HCT116 (cell line): Measurements from ENCODE around the gene PUM1. TPM values are rescaled to one million over a fixed set of nuclear protein-coding genes. Genes with fewer than 3 reads are reported as not detected.

Source experiments
- ATAC-seq: fragments of 200-7000 bp; cut with Tn5 transposase; 2 replicates; pipeline ENCODE4 v1.9.1; 2020; ENCODE audit warnings: mild to moderate bottlenecking, moderate library complexity
- BruUV-seq: library from RNA; stranded (reverse); fragments of 400-500 nt; replicated peaks from 2 replicates; lab custom pipeline; 2021; lab: Mats Ljungman, UMichigan
- CTCF ChIA-PET: fragments of 300-600 bp; sonication (Branson Sonifier 250); formaldehyde crosslinking; loops from one replicate; lab custom pipeline; 2021; ENCODE audit warnings: antibody characterized with exemption; lab: Charles Lee
- POLR2A ChIA-PET: fragments of 300-600, 350-600 bp; sonication (Branson Sonifier 250); formaldehyde crosslinking; loops from one replicate; lab custom pipeline; 2021; ENCODE audit warnings: antibody characterized with exemption; lab: Charles Lee
- RAD21 ChIA-PET, 2 experiments: fragments of 300-600 bp; sonication (Branson Sonifier 250); formaldehyde crosslinking; loops; one replicate each; lab custom pipeline; 2023; ENCODE audit warnings: low total read pairs in 2 of 2; ENCODE audit not compliant: uncharacterized antibody in 2 of 2, unreplicated experiment in 2 of 2, low non-redundant PET in 1 of 2; lab: Charles Lee
- DNase-seq: peaks from one replicate; pipeline ENCODE4 v3.0.0-alpha.2; 2010; ENCODE audit warnings: low read depth, low spot score
- H2AFZ ChIP-seq: fragments of 200-600 bp; shearing (Covaris generic), sonication (generic); 2 replicates; pipeline ENCODE4 v1.6.1; 2017; ENCODE audit warnings: low read depth, mixed run types, mixed read lengths, antibody characterized with exemption, low read length; ENCODE audit not compliant: poor library complexity, severe bottlenecking
- H3K27ac ChIP-seq: 2 replicates; pipeline ENCODE4 v1.5.1; 2012; ENCODE audit warnings: low read depth, low read length
- H3K27me3 ChIP-seq: fragments of 200-600 bp; sonication (generic); 2 replicates; pipeline ENCODE4 v1.6.1; 2016; ENCODE audit warnings: mixed run types, low read length, mixed read lengths; ENCODE audit not compliant: insufficient read depth
- H3K36me3 ChIP-seq, 2 experiments: fragments of 200-500 bp in 1 of 2; fragments of 200-600 bp in 1 of 2; sonication (Bioruptor generic) in 1 of 2; sonication (generic) in 1 of 2; 2 replicates each; pipeline versions ENCODE4 v1.5.1 to v1.6.1; 2014 to 2016; ENCODE audit warnings: low read length in 2 of 2, inconsistent platforms in 1 of 2, mixed read lengths in 1 of 2, mixed run types in 1 of 2; ENCODE audit not compliant: insufficient read depth in 2 of 2, control insufficient read depth in 1 of 2
- H3K4me1 ChIP-seq, 2 experiments: fragments of 200-600 bp in 1 of 2; sonication (generic) in 1 of 2; 2 replicates each; pipeline versions ENCODE4 v1.5.1 to v1.6.1; 2012 to 2017; ENCODE audit warnings: low read length in 2 of 2, inconsistent platforms in 1 of 2, mild to moderate bottlenecking in 1 of 2, mixed read lengths in 1 of 2, mixed run types in 1 of 2, moderate library complexity in 1 of 2; ENCODE audit not compliant: insufficient read depth in 2 of 2, control insufficient read depth in 1 of 2
- H3K4me2 ChIP-seq: fragments of 200-600 bp; sonication (generic); 2 replicates; pipeline ENCODE4 v1.6.1; 2017; ENCODE audit warnings: mixed run types, low read length, mixed read lengths
- H3K4me3 ChIP-seq, 2 experiments: fragments of 200-600 bp in 1 of 2; sonication (generic) in 1 of 2; replicated peaks in 1 of 2; 2 replicates each; pipeline ENCODE4 v1.5.1; 2011 to 2016; ENCODE audit warnings: low read length in 2 of 2, control low read depth in 1 of 2, low read depth in 1 of 2, mild to moderate bottlenecking in 1 of 2, mixed read lengths in 1 of 2, mixed run types in 1 of 2
- H3K79me2 ChIP-seq: fragments of 200-600 bp; sonication (generic); 2 replicates; pipeline ENCODE4 v1.6.1; 2017; ENCODE audit warnings: mild to moderate bottlenecking, mixed run types, low read length, moderate library complexity, mixed read lengths; ENCODE audit not compliant: insufficient read depth
- H3K9ac ChIP-seq: fragments of 200-600 bp; sonication (generic); 2 replicates; pipeline ENCODE4 v1.6.1; 2016; ENCODE audit warnings: low read length, mixed read lengths
- H3K9me2 ChIP-seq: fragments of 200-600 bp; sonication (generic), shearing (Covaris generic); 2 replicates; pipeline ENCODE4 v1.6.1; 2017; ENCODE audit warnings: mixed run types, mild to moderate bottlenecking, moderate library complexity; ENCODE audit not compliant: insufficient read depth
- H3K9me3 ChIP-seq, 2 experiments: fragments of 200-500 bp in 1 of 2; fragments of 200-600 bp in 1 of 2; sonication (Bioruptor generic) in 1 of 2; sonication (generic) in 1 of 2; 2 replicates each; pipeline ENCODE4 v1.6.1; 2014 to 2017; ENCODE audit warnings: low read length in 2 of 2, mixed read lengths in 2 of 2, inconsistent platforms in 1 of 2, low read depth in 1 of 2, mild to moderate bottlenecking in 1 of 2, mixed run types in 1 of 2, moderate library complexity in 1 of 2; ENCODE audit not compliant: control insufficient read depth in 1 of 2, insufficient read depth in 1 of 2
- H4K20me1 ChIP-seq: fragments of 200-600 bp; sonication (generic), shearing (Covaris generic); 2 replicates; pipeline ENCODE4 v1.6.1; 2017; ENCODE audit warnings: mixed run types, mild to moderate bottlenecking, moderate library complexity; ENCODE audit not compliant: insufficient read depth
- CBX3 ChIP-seq: IDR thresholded peaks from 2 replicates; pipeline ENCODE4 v1.6.1; 2012; ENCODE audit warnings: low read depth
- CEBPB ChIP-seq: IDR thresholded peaks from 2 replicates; pipeline ENCODE4 v1.6.1; 2012; ENCODE audit warnings: low read depth
- EGR1 ChIP-seq: IDR thresholded peaks from 2 replicates; pipeline ENCODE4 v1.6.1; 2012; ENCODE audit warnings: low read depth
- ELF1 ChIP-seq: IDR thresholded peaks from 2 replicates; pipeline ENCODE4 v1.6.1; 2012; ENCODE audit warnings: low read depth, borderline replicate concordance
- FOSL1 ChIP-seq: IDR thresholded peaks from 2 replicates; pipeline ENCODE4 v1.6.1; 2012; ENCODE audit warnings: low read depth
- JUND ChIP-seq: IDR thresholded peaks from 2 replicates; pipeline ENCODE4 v1.6.1; 2012
- RAD21 ChIP-seq: IDR thresholded peaks from 2 replicates; pipeline ENCODE4 v1.6.1; 2012; ENCODE audit warnings: low read depth, mild to moderate bottlenecking
- SIN3A ChIP-seq: IDR thresholded peaks from 2 replicates; pipeline ENCODE4 v1.6.1; 2012; ENCODE audit warnings: low read depth
- SP1 ChIP-seq: IDR thresholded peaks from 2 replicates; pipeline ENCODE4 v1.6.1; 2012; ENCODE audit warnings: low read depth
- SRF ChIP-seq: IDR thresholded peaks from 2 replicates; pipeline ENCODE4 v1.6.1; 2012; ENCODE audit warnings: low read depth
- TCF7L2 ChIP-seq: IDR thresholded peaks from 2 replicates; pipeline ENCODE4 v1.7.0; 2011; ENCODE audit warnings: borderline replicate concordance, inconsistent platforms; ENCODE audit not compliant: insufficient read depth, insufficient read length; ENCODE audit errors: extremely low read depth
- ZFX ChIP-seq: fragments of 450-650 bp; IDR thresholded peaks from 2 replicates; pipeline ENCODE4 v1.6.1; 2017
- ZNF274 ChIP-seq: fragments of 200-500 bp; sonication (Bioruptor generic); IDR thresholded peaks from 2 replicates; pipeline ENCODE4 v1.6.1; 2014; ENCODE audit warnings: mild to moderate bottlenecking, low read depth, low read length, inconsistent platforms
- intact Hi-C: fragments of 100-400 bp; cut with micrococcal nuclease; formaldehyde crosslinking; loops from 2 replicates; pipeline ENCODE4 v1.10.0; 2022
- total RNA-seq: library from RNA; stranded (reverse); gene quantifications from one replicate; pipeline ENCODE4 v1.2.1, GENCODE V29; 2021; ENCODE audit not compliant: unreplicated experiment
- TF ChIP-seq, protein P1 (sequence below): IDR thresholded peaks from 2 replicates; pipeline ENCODE4 v1.6.1; 2012
- TF ChIP-seq, protein P2 (sequence below): IDR thresholded peaks from 2 replicates; pipeline ENCODE4 v1.6.1; 2011; ENCODE audit warnings: mild to moderate bottlenecking, low read length, moderate library complexity; ENCODE audit not compliant: insufficient replicate concordance; ENCODE audit errors: extremely low read depth

The PUM1 gene
- total RNA-seq, 1 experiment from 2014 or later = 113 TPM

DNA sequence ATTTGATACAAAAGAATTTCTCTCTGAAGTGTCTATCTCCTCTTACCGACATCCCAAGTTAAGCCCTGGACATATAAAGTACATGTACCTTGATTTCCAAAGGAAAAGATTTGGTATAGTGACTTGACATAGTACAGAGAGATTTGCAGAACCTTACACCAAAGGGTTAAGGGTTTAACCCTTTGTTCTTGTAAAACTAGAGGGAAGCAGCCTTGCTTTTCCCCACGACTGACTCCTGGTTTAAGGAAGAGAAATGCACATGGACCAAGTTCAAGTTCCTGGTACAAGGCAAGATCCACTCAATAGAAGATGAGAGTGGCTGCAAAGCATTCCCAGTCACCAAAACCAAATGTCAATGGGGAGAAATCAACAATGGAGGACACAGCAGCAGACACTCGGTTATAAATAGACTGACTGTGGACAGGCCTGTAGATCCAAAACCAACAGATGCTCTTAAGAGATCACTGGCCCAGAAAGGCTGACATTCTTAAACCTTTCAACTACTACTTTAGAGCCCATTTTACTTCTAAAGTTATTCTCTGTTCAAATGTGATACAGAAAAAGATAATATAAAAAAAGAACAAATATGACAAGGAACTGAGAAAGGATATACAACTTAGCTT, 69.4 kb downstream of the PUM1 start:
- no peak overlapping the region for H3K4me2 ChIP-seq
- H3K4me1 ChIP-seq = no peaks in the 10 kb centered on the region
- no peaks in the 10 kb centered on the region for H3K27me3 ChIP-seq
- CTCF ChIA-PET = no interaction called here
- H3K9me3 ChIP-seq = no peaks in the 10 kb centered on the region
- H2AFZ ChIP-seq = no peak overlapping the region
- no peak overlapping the region for H3K4me3 ChIP-seq
- H3K27ac ChIP-seq = no peak overlapping the region
- H3K9me2 ChIP-seq = no peaks in the 10 kb centered on the region
- POLR2A ChIA-PET = no interaction called here
- TF ChIP-seq FOSL1 = no peak
- TF ChIP-seq ZFX = no peak
- TF ChIP-seq SIN3A = no peak
- no peak for TF ChIP-seq CEBPB
- TF ChIP-seq EGR1 = no peak
- TF ChIP-seq ELF1 = no peak
- TF ChIP-seq RAD21 = no peak
- H3K79me2 ChIP-seq = peaks cover 97% of the 10 kb centered on the region
- no TSS peak for BruUV-seq
- H3K36me3 ChIP-seq = peaks cover 13 to 36% of the 10 kb centered on the region in 2 experiments; a peak in 3 of 4 replicates
- RAD21 ChIA-PET = no interaction called here
- ATAC-seq (no peak), DNase-seq (no peak)
- peaks cover 44% of the 10 kb centered on the region; the same call in 1 of the 2 replicates for H4K20me1 ChIP-seq
- H3K9ac ChIP-seq = no peak overlapping the region
- intact Hi-C loops = no loop called here

DNA sequence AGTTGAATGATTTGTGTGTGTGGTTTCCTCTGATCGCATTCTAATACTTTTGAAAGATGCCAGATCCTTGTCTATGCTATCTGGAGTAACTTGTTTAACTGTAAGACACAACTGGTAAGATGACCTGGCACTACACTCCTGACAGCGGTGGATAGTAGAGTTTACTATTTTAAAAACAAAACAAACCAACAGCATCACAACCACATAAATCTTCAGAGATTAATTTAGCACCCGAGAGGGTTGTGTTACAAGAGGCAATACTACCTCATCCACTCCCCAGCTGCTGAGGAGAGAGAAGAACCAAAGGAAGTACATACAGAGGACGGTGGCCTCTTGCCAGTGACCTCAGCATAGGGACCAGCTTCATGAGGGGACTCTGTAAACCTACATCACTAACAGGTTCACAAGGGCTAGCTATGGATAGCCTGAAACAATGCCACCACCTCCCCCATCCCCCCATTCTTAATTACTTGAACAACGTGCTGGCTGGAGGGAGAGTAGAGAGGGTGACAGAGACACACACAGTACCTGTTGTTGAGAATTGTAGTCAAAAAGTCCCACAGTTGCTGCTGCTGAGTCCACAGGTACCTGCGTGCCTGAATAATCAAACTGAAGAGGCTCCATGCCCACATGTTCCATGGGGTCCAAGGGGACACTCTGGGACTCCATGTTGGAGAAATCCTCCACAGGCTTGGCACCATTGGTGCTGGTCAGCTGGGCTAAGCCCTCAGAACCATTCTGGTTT, 73.5 kb downstream of the PUM1 start:
- ATAC-seq = no peak
- Histone ChIP-seq H3K27me3 (no peaks in the 10 kb centered on the region), H3K9me3 (no peaks in the 10 kb centered on the region), H3K36me3 (peaks cover 13 to 41% of the 10 kb centered on the region in 2 experiments), H3K79me2 (peaks cover 99% of the 10 kb centered on the region), H4K20me1 (peaks cover 62% of the 10 kb centered on the region; the same call in 1 of the 2 replicates), H3K4me3 (no peak overlapping the region), H2AFZ (no peak overlapping the region), H3K4me1 (no peaks in the 10 kb centered on the region), H3K27ac (no peak overlapping the region), H3K4me2 (no peak overlapping the region), H3K9ac (no peak overlapping the region), H3K9me2 (no peaks in the 10 kb centered on the region)
- no peak for DNase-seq
- BruUV-seq = no TSS peak
- ChIA-PET CTCF (no interaction called here), RAD21 (interaction anchor here in 1 of 2 experiments (0.6 kb wide), 1 partner anchor 115 kb away, joined by 3 read pairs; no protein-coding TSS in a partner anchor), POLR2A (interaction anchor here (0.7 kb wide), 1 partner anchor 9 kb away, joined by 3 read pairs; no protein-coding TSS in a partner anchor)
- intact Hi-C loops = no loop called here
- TF ChIP-seq, protein P1, sequence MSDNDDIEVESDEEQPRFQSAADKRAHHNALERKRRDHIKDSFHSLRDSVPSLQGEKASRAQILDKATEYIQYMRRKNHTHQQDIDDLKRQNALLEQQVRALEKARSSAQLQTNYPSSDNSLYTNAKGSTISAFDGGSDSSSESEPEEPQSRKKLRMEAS = no peak
- TF ChIP-seq ZNF274 = no peak
- no peak for TF ChIP-seq SP1
- TF ChIP-seq, protein P2, sequence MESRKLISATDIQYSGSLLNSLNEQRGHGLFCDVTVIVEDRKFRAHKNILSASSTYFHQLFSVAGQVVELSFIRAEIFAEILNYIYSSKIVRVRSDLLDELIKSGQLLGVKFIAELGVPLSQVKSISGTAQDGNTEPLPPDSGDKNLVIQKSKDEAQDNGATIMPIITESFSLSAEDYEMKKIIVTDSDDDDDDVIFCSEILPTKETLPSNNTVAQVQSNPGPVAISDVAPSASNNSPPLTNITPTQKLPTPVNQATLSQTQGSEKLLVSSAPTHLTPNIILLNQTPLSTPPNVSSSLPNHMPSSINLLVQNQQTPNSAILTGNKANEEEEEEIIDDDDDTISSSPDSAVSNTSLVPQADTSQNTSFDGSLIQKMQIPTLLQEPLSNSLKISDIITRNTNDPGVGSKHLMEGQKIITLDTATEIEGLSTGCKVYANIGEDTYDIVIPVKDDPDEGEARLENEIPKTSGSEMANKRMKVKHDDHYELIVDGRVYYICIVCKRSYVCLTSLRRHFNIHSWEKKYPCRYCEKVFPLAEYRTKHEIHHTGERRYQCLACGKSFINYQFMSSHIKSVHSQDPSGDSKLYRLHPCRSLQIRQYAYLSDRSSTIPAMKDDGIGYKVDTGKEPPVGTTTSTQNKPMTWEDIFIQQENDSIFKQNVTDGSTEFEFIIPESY = no peak
- TF ChIP-seq SRF = no peak
- TF ChIP-seq TCF7L2 = no peak
- TF ChIP-seq CBX3 = no peak
- no peak for TF ChIP-seq JUND
- TF ChIP-seq CEBPB = no peak
